ENCODE results near the gene FTMT.
A peak's percentile ranks its signal among the peaks of the same experiment; 100 is the strongest.
"Not testable (repeated sequence)": the region's sequence is repeated elsewhere in the genome, so short reads cannot be mapped to it uniquely, and the experiment has no call there.

Gene FTMT

DNA sequence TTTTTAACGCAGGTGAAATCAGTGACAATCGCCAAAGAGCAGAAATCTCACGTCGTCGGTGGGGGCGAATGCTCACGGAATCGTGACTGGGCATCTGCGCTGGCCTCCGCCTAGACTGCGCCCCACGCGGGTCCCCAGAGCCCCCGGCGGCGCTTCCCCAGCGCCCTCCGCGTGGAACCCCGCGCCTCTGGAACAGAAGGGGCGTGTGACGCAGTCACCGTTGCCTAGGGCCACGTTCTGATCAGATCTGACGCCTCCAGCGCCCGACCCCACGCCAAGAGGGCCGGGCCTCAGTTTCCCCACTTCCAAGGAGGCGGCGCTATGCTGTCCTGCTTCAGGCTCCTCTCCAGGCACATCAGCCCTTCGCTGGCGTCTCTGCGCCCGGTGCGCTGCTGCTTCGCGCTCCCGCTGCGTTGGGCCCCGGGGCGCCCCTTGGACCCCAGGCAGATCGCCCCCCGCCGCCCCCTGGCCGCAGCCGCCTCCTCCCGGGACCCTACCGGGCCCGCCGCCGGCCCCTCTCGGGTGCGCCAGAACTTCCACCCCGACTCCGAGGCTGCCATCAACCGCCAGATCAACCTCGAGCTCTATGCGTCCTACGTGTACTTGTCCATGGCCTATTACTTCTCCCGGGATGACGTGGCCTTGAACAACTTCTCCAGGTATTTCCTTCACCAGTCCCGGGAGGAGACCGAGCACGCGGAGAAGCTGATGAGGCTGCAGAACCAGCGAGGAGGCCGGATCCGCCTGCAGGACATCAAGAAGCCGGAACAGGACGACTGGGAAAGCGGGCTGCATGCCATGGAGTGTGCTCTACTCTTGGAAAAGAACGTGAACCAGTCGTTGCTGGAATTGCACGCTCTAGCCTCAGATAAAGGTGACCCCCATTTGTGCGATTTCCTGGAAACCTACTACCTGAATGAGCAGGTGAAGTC is at the start of gene FTMT:
FTMT (plus strand) TSS at position 240 of the 932 bp plus-strand sequence; CDS start at position 322, 82 bp downstream.
- Histone ChIP-seq H3K4me2 (no peak within 1 kb of the TSS), H3K36me3 (no peaks in the 10 kb centered on the region), H3K27ac (no peak within 1 kb of the TSS), H3K4me1 (no peaks in the 10 kb centered on the region), H3K4me3 (no peak within 1 kb of the TSS), H3K9me3 (replicated peaks in 1 of 11) (peaks cover 6 to 23% (median 15%) of the 10 kb centered on the region in 11 experiments), H3K27me3 (no peaks in the 10 kb centered on the region), H4K20me1 (no peaks in the 10 kb centered on the region), H3K9ac (no peak within 1 kb of the TSS)
- TF ChIP-seq Cebpa-rat (IDR thresholded peaks at IDR 0.05): no peak

DNA sequence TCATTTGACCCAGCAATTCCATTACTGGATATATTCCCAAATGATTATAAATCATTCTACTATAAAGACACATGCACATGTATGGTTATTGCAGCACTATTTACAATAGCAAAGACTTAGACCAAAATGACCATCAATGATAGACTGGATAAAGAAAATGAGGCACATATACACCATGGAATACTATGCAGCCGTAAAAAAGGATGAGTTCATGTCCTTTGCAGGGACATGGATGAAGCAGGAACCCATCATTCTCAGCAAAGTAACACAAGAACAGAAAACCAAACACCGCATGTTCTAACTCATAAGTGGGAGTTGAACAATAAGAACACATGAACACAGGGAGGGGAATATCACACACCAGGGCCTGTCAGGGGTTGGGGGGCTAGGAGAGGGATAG is 46.4 kb upstream of the FTMT start:
- not testable (repeated sequence) for H4K20me1 ChIP-seq; H3K9ac ChIP-seq; H3K4me2 ChIP-seq; H3K36me3 ChIP-seq; H3K27me3 ChIP-seq; H3K9me3 ChIP-seq (replicated peaks in 1 of 11); H3K4me3 ChIP-seq; H3K27ac ChIP-seq; H3K4me1 ChIP-seq

DNA sequence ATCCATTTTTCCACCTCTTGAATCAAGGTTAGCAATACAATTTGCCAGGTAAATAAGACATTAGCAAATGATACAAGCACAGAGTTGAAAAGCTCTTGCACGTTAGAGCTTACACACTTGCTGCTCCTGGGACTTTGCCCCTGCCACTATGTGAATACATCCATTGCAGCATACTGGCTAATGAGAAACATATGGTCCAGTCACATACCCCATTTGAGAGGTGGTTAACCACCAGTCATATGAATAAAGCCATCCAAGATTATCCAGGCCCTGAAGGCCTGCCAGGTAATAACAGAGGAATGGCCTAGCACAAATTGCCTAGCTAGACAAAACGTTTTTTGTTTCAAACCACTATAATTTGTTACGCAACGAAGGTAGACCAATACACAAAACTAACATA is 45.8 kb upstream of the FTMT start:
- no peak overlapping the region for H3K4me2 ChIP-seq
- no peaks in the 10 kb centered on the region for H3K36me3 ChIP-seq
- H3K9ac ChIP-seq: no peak overlapping the region
- 0 out of 22 replicates have a peak, but pooled peaks of 1 of the 11 experiments have one; percentile 13 for TF ChIP-seq Cebpa-rat (IDR thresholded peaks at IDR 0.05)
- H4K20me1 ChIP-seq: no peaks in the 10 kb centered on the region
- H3K4me1 ChIP-seq: no peaks in the 10 kb centered on the region
- H3K9me3 ChIP-seq (replicated peaks in 1 of 11): no peaks in the 10 kb centered on the region; a peak in 1 of 22 replicates
- no peak overlapping the region for H3K27ac ChIP-seq
- no peaks in the 10 kb centered on the region for H3K27me3 ChIP-seq
- no peak overlapping the region for H3K4me3 ChIP-seq

DNA sequence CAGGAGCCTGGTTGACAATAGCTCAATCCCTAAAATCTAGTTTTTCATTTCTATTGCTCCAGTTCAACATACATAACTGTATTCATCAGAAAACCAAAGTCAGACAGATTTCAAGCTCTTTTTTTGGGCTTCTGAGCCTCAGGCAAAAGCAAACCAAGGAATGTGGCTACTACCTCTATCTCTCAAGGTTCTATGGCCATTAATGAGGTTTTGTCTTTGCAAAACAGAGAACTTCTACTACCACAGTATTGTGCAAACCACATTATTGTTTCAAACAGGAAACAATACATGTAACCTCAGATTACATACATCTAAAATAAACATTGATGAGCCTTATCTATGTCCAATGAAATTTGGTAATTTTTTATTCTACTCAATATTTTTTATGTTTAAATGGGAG is 35.5 kb upstream of the FTMT start:
- no peaks in the 10 kb centered on the region for H3K4me1 ChIP-seq
- no peaks in the 10 kb centered on the region for H3K27me3 ChIP-seq
- no peaks in the 10 kb centered on the region for H3K36me3 ChIP-seq
- H3K4me3 ChIP-seq: no peak overlapping the region
- H3K9me3 ChIP-seq (replicated peaks in 1 of 11): no peaks in the 10 kb centered on the region
- no peak for TF ChIP-seq Cebpa-rat (IDR thresholded peaks at IDR 0.05)
- no peak overlapping the region for H3K4me2 ChIP-seq
- no peak overlapping the region for H3K9ac ChIP-seq
- no peak overlapping the region for H3K27ac ChIP-seq
- no peaks in the 10 kb centered on the region for H4K20me1 ChIP-seq

- no peaks in the 10 kb centered on the region for H3K27me3 ChIP-seq
- no peaks in the 10 kb centered on the region for H4K20me1 ChIP-seq
- H3K9ac ChIP-seq: no peak overlapping the region
- H3K36me3 ChIP-seq: no peaks in the 10 kb centered on the region
- H3K4me2 ChIP-seq: no peak overlapping the region
- no peak for TF ChIP-seq Cebpa-rat (IDR thresholded peaks at IDR 0.05)
- H3K4me1 ChIP-seq: no peaks in the 10 kb centered on the region
- H3K9me3 ChIP-seq (replicated peaks in 1 of 11): peaks cover 0 to 7% (median 0%) of the 10 kb centered on the region in 11 experiments; a peak in 1 of 22 replicates
- H3K27ac ChIP-seq: no peak overlapping the region
- H3K4me3 ChIP-seq: no peak overlapping the region
Observed at GRCh38 chr5:121819682-121820261, 31.9 kb upstream of the FTMT start.

DNA sequence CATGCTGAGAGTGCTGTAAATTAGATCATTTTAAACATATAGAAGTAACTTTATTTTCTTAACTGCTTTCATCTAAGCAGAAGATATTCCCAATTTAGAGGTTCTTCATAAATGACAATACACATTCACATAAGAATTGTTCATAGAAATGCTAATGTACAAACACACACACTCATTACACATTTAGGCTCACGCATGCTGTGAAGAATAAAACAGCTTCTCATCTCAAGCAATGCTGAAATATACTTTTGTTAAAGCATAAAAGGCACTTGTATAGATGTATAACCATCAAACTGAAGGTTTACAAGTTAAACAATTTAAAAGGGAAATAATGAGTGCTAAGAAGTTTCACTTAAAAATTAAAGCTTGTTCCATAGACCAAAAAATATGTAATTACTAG is 18.1 kb upstream of the FTMT start:
- Histone ChIP-seq H3K4me3 (no peak overlapping the region), H3K27ac (no peak overlapping the region), H4K20me1 (no peaks in the 10 kb centered on the region), H3K4me2 (no peak overlapping the region), H3K9ac (no peak overlapping the region), H3K27me3 (no peaks in the 10 kb centered on the region), H3K9me3 (replicated peaks in 1 of 11) (peaks cover 0 to 6% (median 0%) of the 10 kb centered on the region in 11 experiments; a peak in 1 of 22 replicates), H3K4me1 (no peaks in the 10 kb centered on the region), H3K36me3 (no peaks in the 10 kb centered on the region)
- TF ChIP-seq Cebpa-rat (IDR thresholded peaks at IDR 0.05): no peak

GRCh38 chr5:121834021-121834420 is 17.7 kb upstream of the FTMT start:
- TF ChIP-seq Cebpa-rat (IDR thresholded peaks at IDR 0.05): no peak
- Histone ChIP-seq H4K20me1 (no peaks in the 10 kb centered on the region), H3K4me1 (no peaks in the 10 kb centered on the region), H3K4me3 (no peak overlapping the region), H3K9me3 (replicated peaks in 1 of 11) (peaks cover 0 to 5% (median 0%) of the 10 kb centered on the region in 11 experiments; a peak in 1 of 22 replicates), H3K27me3 (no peaks in the 10 kb centered on the region), H3K9ac (no peak overlapping the region), H3K4me2 (no peak overlapping the region), H3K27ac (no peak overlapping the region), H3K36me3 (no peaks in the 10 kb centered on the region)

DNA sequence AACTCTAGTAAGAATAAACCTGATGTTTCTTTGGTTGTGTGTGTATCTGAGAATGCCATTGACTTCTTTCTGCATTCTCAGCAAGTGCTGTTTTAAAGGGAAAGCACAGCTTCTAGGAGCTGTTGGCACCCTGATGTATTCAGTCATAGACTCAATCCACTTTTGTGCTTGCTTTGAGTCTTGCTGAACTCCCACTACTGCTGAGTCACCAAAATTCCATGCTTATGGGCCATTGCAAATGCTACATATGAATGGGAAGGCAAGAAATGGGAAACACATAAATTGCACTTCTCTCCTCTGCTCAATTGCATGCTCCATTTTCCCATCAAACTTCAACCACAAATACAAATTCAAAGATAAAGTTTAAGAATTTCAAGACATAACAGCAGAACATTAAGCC is 9.8 kb upstream of the FTMT start:
- no peaks in the 10 kb centered on the region for H4K20me1 ChIP-seq
- H3K4me2 ChIP-seq: no peak overlapping the region
- H3K27ac ChIP-seq: no peak overlapping the region
- H3K4me1 ChIP-seq: no peaks in the 10 kb centered on the region
- no peak for TF ChIP-seq Cebpa-rat (IDR thresholded peaks at IDR 0.05)
- no peak overlapping the region for H3K4me3 ChIP-seq
- no peak overlapping the region for H3K9ac ChIP-seq
- H3K9me3 ChIP-seq (replicated peaks in 1 of 11): no peaks in the 10 kb centered on the region
- no peaks in the 10 kb centered on the region for H3K27me3 ChIP-seq
- no peaks in the 10 kb centered on the region for H3K36me3 ChIP-seq

GRCh38 chr5:121850272-121850671 is 1.4 kb upstream of the FTMT start:
- H3K4me3 ChIP-seq: no peak overlapping the region
- H3K36me3 ChIP-seq: no peaks in the 10 kb centered on the region
- no peak for TF ChIP-seq Cebpa-rat (IDR thresholded peaks at IDR 0.05)
- no peak overlapping the region for H3K4me2 ChIP-seq
- peaks cover 6 to 23% (median 15%) of the 10 kb centered on the region in 11 experiments for H3K9me3 ChIP-seq (replicated peaks in 1 of 11)
- no peaks in the 10 kb centered on the region for H4K20me1 ChIP-seq
- H3K4me1 ChIP-seq: no peaks in the 10 kb centered on the region
- H3K27ac ChIP-seq: no peak overlapping the region
- no peak overlapping the region for H3K9ac ChIP-seq
- no peaks in the 10 kb centered on the region for H3K27me3 ChIP-seq

DNA sequence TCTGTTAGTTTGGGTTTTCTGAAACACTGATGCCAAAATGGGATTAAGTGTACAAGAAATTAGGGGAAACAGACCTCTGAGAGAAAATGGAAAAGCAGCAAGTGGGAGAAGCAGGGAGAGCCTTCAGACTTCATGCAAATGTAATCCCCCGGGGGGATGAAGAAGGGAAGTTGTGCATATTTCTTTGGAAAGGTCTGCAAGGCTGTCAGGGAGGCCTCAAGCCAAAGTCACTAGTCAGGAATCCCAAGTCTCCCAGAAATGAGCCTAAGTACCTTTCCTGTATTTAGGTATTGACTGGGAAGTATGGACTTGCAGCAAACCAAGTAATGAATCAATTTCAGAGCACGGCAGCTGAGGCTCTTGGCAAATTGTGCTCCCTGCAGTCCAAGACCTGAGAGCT is 2.2 kb downstream of the FTMT start:
- Histone ChIP-seq H3K4me1 (no peaks in the 10 kb centered on the region), H3K27me3 (no peaks in the 10 kb centered on the region), H3K4me2 (no peak overlapping the region), H3K9me3 (replicated peaks in 1 of 11) (peaks cover 6 to 23% (median 15%) of the 10 kb centered on the region in 11 experiments), H3K9ac (no peak overlapping the region), H3K36me3 (no peaks in the 10 kb centered on the region), H3K27ac (no peak overlapping the region), H4K20me1 (no peaks in the 10 kb centered on the region), H3K4me3 (no peak overlapping the region)
- TF ChIP-seq Cebpa-rat (IDR thresholded peaks at IDR 0.05): no peak

Data from BLaER1 treated with 17β-estradiol and CSF1 and Interleukin-3, amounts not matched to agents 10 nM and 100 nM (cell line).